Esophagus muscularis mucosa (tissue), 4 donors: ENCODE measurements around the gene SPNS3. TPM values are rescaled to one million over a fixed set of nuclear protein-coding genes. Genes with fewer than 3 reads are reported as not detected.

ENCODE experiments used
- DNase-seq: peaks from one replicate; pipeline ENCODE4 v3.0.0-alpha.2; 2017; ENCODE audit errors: extremely low spot score
- H3K27ac ChIP-seq, 4 donors: fragments of 200-600 bp; sonication (generic); replicated peaks in 1 of 4; 1 replicate in 3 of 4; 2 replicates in 1 of 4; pipeline ENCODE4 v1.5.1; 2016 to 2019; ENCODE audit warnings: mild to moderate bottlenecking in 1 of 4
- H3K27me3 ChIP-seq, 4 donors: fragments of 200-600 bp; sonication (generic); one replicate each; pipeline versions ENCODE4 v1.5.1 to v1.6.0; 2016 to 2019
- H3K36me3 ChIP-seq, 4 donors: fragments of 200-600 bp; sonication (generic); one replicate each; pipeline ENCODE4 v1.5.1; 2016 to 2019
- H3K4me1 ChIP-seq, 4 donors: fragments of 200-600 bp; sonication (generic); one replicate each; pipeline ENCODE4 v1.5.1; 2016 to 2019
- H3K4me3 ChIP-seq, 4 donors: fragments of 200-600 bp; sonication (generic); 1 replicate in 2 of 4; 2 replicates in 2 of 4; pipeline ENCODE4 v1.5.1; 2016 to 2019; ENCODE audit warnings: mild to moderate bottlenecking in 4 of 4, moderate library complexity in 1 of 4
- H3K9me3 ChIP-seq, 4 donors: fragments of 200-600 bp; sonication (generic); 1 replicate in 3 of 4; 2 replicates in 1 of 4; pipeline ENCODE4 v1.5.1; 2016 to 2019
- EP300 ChIP-seq: sonication (generic); formaldehyde crosslinking; IDR thresholded peaks from one replicate; pipeline ENCODE4 v1.6.1; 2017; ENCODE audit warnings: antibody characterized with exemption
- POLR2A ChIP-seq: fragments of 450-650 bp; IDR thresholded peaks from one replicate; pipeline ENCODE4 v1.6.1; 2017; ENCODE audit warnings: antibody characterized with exemption, moderate library complexity, mild to moderate bottlenecking, low read depth
- POLR2AphosphoS5 ChIP-seq, 2 donors: sonication (generic); formaldehyde crosslinking; IDR thresholded peaks; one replicate each; pipeline ENCODE4 v1.6.1; 2017; ENCODE audit warnings: antibody characterized with exemption in 2 of 2
- WGBS: methylation state at CpG from one replicate; pipeline ENCODE4 v1.1.5; 2018; 5-methylcytosine and 5-hydroxymethylcytosine counted together
- intact Hi-C: fragments of 100-400 bp; cut with DNase I; formaldehyde crosslinking; loops from one replicate; pipeline ENCODE4 v1.15.1; 2023
- total RNA-seq, 4 donors: library from RNA; depleted of rRNA; stranded (reverse); fragments of >200 nt; gene quantifications; one replicate each; pipeline versions ENCODE4 v1.1.0 to v1.2.1, GENCODE V29; 2016
- TF ChIP-seq, protein P1 (sequence below), 3 experiments: fragments of 200-600 bp in 2 of 3; fragments of 450-650 bp in 1 of 3; sonication (generic) in 2 of 3; IDR thresholded peaks; one replicate each; pipeline ENCODE4 v1.5.1; 2017 to 2019; ENCODE audit warnings: antibody characterized with exemption in 3 of 3, mild to moderate bottlenecking in 2 of 3, moderate library complexity in 1 of 3

SPNS3 gene
- total RNA-seq, 4 donors from 2014 or later = 0.17 TPM; not detected in 3

- Histone ChIP-seq H3K36me3 (peaks cover 0 to 5% (median 0%) of the 10 kb centered on the region in 4 donors), H3K4me3 (no peak overlapping the region), H3K4me1 (peaks cover 55 to 88% (median 71%) of the 10 kb centered on the region in 4 donors), H3K9me3 (no peaks in the 10 kb centered on the region), H3K27me3 (peaks cover 0 to 21% (median 0%) of the 10 kb centered on the region in 4 donors), H3K27ac (peak overlapping the region; percentile 30 to 73 (median 48))
- TF ChIP-seq, protein P1, sequence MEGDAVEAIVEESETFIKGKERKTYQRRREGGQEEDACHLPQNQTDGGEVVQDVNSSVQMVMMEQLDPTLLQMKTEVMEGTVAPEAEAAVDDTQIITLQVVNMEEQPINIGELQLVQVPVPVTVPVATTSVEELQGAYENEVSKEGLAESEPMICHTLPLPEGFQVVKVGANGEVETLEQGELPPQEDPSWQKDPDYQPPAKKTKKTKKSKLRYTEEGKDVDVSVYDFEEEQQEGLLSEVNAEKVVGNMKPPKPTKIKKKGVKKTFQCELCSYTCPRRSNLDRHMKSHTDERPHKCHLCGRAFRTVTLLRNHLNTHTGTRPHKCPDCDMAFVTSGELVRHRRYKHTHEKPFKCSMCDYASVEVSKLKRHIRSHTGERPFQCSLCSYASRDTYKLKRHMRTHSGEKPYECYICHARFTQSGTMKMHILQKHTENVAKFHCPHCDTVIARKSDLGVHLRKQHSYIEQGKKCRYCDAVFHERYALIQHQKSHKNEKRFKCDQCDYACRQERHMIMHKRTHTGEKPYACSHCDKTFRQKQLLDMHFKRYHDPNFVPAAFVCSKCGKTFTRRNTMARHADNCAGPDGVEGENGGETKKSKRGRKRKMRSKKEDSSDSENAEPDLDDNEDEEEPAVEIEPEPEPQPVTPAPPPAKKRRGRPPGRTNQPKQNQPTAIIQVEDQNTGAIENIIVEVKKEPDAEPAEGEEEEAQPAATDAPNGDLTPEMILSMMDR (IDR thresholded peaks at IDR 0.05) = no peak
- no peak for TF ChIP-seq POLR2A
- no peak for TF ChIP-seq EP300
- peak in 1 of 2 donors; percentile 15 for TF ChIP-seq POLR2AphosphoS5 (IDR thresholded peaks at IDR 0.05)
- 56% methylated on average over 11 of the region's 30 CpGs for WGBS
- intact Hi-C loops = no loop called here
- no peak for DNase-seq
Measured at GRCh38 chr17:4530799-4531730, 97.3 kb downstream of the SPNS3 start.

DNA sequence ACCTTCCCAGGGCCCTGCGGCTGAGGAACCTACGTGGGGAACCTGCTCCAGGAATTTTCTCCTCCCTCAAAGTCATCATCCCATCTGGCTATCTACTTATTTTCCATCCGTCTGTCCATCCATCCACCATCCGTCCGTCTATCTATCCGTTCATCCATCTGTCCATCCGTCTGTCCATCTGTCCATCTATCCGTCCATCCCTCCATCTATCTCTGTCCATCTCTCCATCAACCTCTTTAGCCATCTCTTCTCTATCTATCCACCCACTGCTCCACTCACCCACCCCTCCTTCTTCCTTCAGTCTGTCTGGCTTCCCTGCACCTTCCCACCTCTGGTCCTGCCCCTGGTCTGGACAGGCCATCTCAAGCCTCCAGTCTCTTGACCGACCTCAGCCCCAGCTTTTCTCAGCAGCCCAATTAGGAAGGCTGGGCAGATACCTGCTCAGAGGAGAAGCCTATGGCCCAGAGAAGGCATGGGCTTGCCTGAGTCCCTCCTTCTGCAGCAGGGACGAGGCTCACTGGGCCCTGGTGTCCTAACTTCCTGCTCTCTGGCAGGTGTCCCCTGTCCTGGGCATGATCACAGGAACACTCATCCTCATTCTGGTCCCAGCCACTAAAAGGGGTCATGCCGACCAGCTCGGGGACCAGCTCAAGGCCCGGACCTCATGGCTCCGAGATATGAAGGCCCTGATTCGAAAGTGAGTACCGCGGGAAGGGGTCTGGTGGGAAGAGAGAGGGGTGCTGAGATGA is 98.4 kb downstream of the SPNS3 start:
- no peaks in the 10 kb centered on the region for H3K9me3 ChIP-seq
- no peak overlapping the region for H3K4me3 ChIP-seq
- peak overlapping the region in 3 of 4 donors; percentile 28 to 74 (median 66) for H3K27ac ChIP-seq
- intact Hi-C loops = no loop called here
- H3K27me3 ChIP-seq = peaks cover 0 to 22% (median 0%) of the 10 kb centered on the region in 4 donors
- peaks cover 59 to 89% (median 76%) of the 10 kb centered on the region in 4 donors for H3K4me1 ChIP-seq
- WGBS = 96% methylated on average over 14 of the region's 17 CpGs
- peaks cover 0 to 5% (median 0%) of the 10 kb centered on the region in 4 donors for H3K36me3 ChIP-seq
- TF ChIP-seq, protein P1 (IDR thresholded peaks at IDR 0.05) = no peak
- TF ChIP-seq POLR2AphosphoS5 (IDR thresholded peaks at IDR 0.05) (no peak), POLR2A (no peak), EP300 (no peak)
- no peak for DNase-seq

DNA sequence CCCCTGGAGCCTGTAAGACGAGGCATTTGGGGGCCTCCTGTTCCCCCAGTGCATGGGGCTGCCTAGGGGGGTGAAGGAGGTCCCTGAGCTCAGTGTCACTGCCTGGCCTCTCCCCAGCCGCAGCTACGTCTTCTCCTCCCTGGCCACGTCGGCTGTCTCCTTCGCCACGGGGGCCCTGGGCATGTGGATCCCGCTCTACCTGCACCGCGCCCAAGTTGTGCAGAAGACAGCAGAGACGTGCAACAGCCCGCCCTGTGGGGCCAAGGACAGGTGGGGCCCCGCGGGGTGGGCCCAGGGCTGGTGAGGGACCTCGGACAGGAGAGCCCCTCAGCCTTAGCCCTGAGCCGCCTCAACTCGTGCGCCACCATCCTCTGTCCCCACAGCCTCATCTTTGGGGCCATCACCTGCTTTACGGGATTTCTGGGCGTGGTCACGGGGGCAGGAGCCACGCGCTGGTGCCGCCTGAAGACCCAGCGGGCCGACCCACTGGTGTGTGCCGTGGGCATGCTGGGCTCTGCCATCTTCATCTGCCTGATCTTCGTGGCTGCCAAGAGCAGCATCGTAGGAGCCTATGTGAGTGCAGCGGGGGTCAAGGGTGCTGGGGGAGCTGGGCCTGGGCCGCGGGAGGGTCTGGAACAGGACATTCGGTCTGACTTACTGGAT is 99.3 kb downstream of the SPNS3 start:
- H3K27me3 ChIP-seq = peaks cover 0 to 22% (median 0%) of the 10 kb centered on the region in 4 donors
- DNase-seq = no peak
- 93% methylated on average over 22 of the region's 33 CpGs for WGBS
- H3K9me3 ChIP-seq = no peaks in the 10 kb centered on the region
- intact Hi-C loops = no loop called here
- TF ChIP-seq POLR2AphosphoS5 (IDR thresholded peaks at IDR 0.05) = no peak
- TF ChIP-seq, protein P1 (IDR thresholded peaks at IDR 0.05) = no peak
- TF ChIP-seq POLR2A = no peak
- TF ChIP-seq EP300 = no peak
- peak overlapping the region; percentile 38 to 74 (median 68) for H3K27ac ChIP-seq
- peaks cover 0 to 11% (median 3%) of the 10 kb centered on the region in 4 donors for H3K36me3 ChIP-seq
- no peak overlapping the region for H3K4me3 ChIP-seq
- peaks cover 65 to 89% (median 83%) of the 10 kb centered on the region in 4 donors for H3K4me1 ChIP-seq
